HepG2 (cell line): ENCODE measurements around the gene KLB. TPM values are rescaled to one million over a fixed set of nuclear protein-coding genes. Genes with fewer than 3 reads are reported as not detected.

Experiments used
- ATF2 ChIP-seq: sonication (generic); formaldehyde crosslinking; IDR thresholded peaks from 2 replicates; pipeline ENCODE4 v1.4.0; 2020; ENCODE audit warnings: missing genetic modification reagents
- BCLAF1 ChIP-seq: fragments of 450-650 bp; IDR thresholded peaks from 2 replicates; pipeline ENCODE4 v1.6.1; 2017; ENCODE audit warnings: mild to moderate bottlenecking
- BRCA1 ChIP-seq: sonication (generic); formaldehyde crosslinking; IDR thresholded peaks from 2 replicates; pipeline ENCODE4 v1.4.0; 2020; ENCODE audit warnings: missing genetic modification reagents
- ERF ChIP-seq: IDR thresholded peaks from 2 replicates; pipeline ENCODE4 v1.6.1; 2018; ENCODE audit warnings: missing biosample characterization, missing genetic modification reagents
- FLYWCH1 ChIP-seq: sonication (generic); formaldehyde crosslinking; IDR thresholded peaks from 2 replicates; pipeline ENCODE4 v1.8.1; 2023; ENCODE audit warnings: mild to moderate bottlenecking, missing genetic modification reagents
- FOSL1 ChIP-seq: sonication (generic); formaldehyde crosslinking; IDR thresholded peaks from 2 replicates; pipeline ENCODE4 v1.9.0; 2021; ENCODE audit warnings: missing genetic modification reagents, borderline replicate concordance
- FOXA3 ChIP-seq: IDR thresholded peaks from 2 replicates; pipeline ENCODE4 v1.6.1; 2016; ENCODE audit warnings: missing genetic modification reagents, missing compliant biosample characterization
- ISL2 ChIP-seq: sonication (generic); formaldehyde crosslinking; IDR thresholded peaks from 2 replicates; pipeline ENCODE4 v1.5.0; 2020; ENCODE audit warnings: missing genetic modification reagents
- KAT8 ChIP-seq: IDR thresholded peaks from 2 replicates; pipeline ENCODE4 v1.6.1; 2016; ENCODE audit warnings: missing genetic modification reagents, missing compliant biosample characterization
- KDM5A ChIP-seq: fragments of 200-600 bp; sonication (generic); IDR thresholded peaks from 2 replicates; pipeline ENCODE4 v1.7.0; 2018; ENCODE audit warnings: antibody characterized with exemption, mild to moderate bottlenecking, low read length, borderline replicate concordance
- KMT2A ChIP-seq: sonication (generic); formaldehyde crosslinking; IDR thresholded peaks from 2 replicates; pipeline ENCODE4 v1.4.0; 2020; ENCODE audit warnings: missing genetic modification reagents
- MLX ChIP-seq: IDR thresholded peaks from 2 replicates; pipeline ENCODE4 v1.6.1; 2016
- MYPOP ChIP-seq: sonication (generic); formaldehyde crosslinking; IDR thresholded peaks from 2 replicates; pipeline ENCODE4 v1.8.1; 2023; ENCODE audit warnings: mild to moderate bottlenecking, moderate library complexity, missing genetic modification reagents
- NAIF1 ChIP-seq: sonication (generic); formaldehyde crosslinking; IDR thresholded peaks from 2 replicates; pipeline ENCODE4 v1.5.0; 2020; ENCODE audit warnings: mild to moderate bottlenecking, missing genetic modification reagents, borderline replicate concordance
- NFE2 ChIP-seq: sonication (generic); formaldehyde crosslinking; IDR thresholded peaks from 2 replicates; pipeline ENCODE4 v1.4.0; 2020; ENCODE audit warnings: missing genetic modification reagents
- NFRKB ChIP-seq: fragments of 450-650 bp; IDR thresholded peaks from 2 replicates; pipeline ENCODE4 v1.6.1; 2017
- NONO ChIP-seq, 2 experiments: fragments of 450-650 bp in 1 of 2; sonication (generic) in 1 of 2; formaldehyde crosslinking in 1 of 2; IDR thresholded peaks in 1 of 2; conservative IDR thresholded peaks in 1 of 2; 2 replicates each; pipeline versions ENCODE4 v1.6.1 to v1.8.0; 2017 to 2022; ENCODE audit warnings: mild to moderate bottlenecking in 1 of 2, missing genetic modification reagents in 1 of 2, moderate library complexity in 1 of 2
- RFXANK ChIP-seq: IDR thresholded peaks from 2 replicates; pipeline ENCODE4 v1.6.1; 2016
- RORA ChIP-seq: sonication (generic); formaldehyde crosslinking; IDR thresholded peaks from 2 replicates; pipeline ENCODE4 v1.5.0; 2020; ENCODE audit warnings: mild to moderate bottlenecking, missing genetic modification reagents, moderate library complexity
- SP140L ChIP-seq: sonication (generic); formaldehyde crosslinking; IDR thresholded peaks from 2 replicates; pipeline ENCODE4 v1.4.0; 2020; ENCODE audit warnings: missing genetic modification reagents, borderline replicate concordance
- TBX2 ChIP-seq: sonication (generic); formaldehyde crosslinking; IDR thresholded peaks from 2 replicates; pipeline ENCODE4 v1.5.0; 2020; ENCODE audit warnings: missing genetic modification reagents, mild to moderate bottlenecking, borderline replicate concordance
- TOE1 ChIP-seq: sonication (generic); formaldehyde crosslinking; IDR thresholded peaks from 2 replicates; pipeline ENCODE4 v1.4.0; 2020; ENCODE audit warnings: mild to moderate bottlenecking, missing genetic modification reagents
- ZFP37 ChIP-seq: sonication (generic); formaldehyde crosslinking; IDR thresholded peaks from 2 replicates; pipeline ENCODE4 v1.4.0; 2020; ENCODE audit warnings: missing genetic modification reagents, borderline replicate concordance
- ZKSCAN5 ChIP-seq: sonication (generic); formaldehyde crosslinking; IDR thresholded peaks from 2 replicates; pipeline ENCODE4 v1.5.1; 2020; ENCODE audit warnings: mild to moderate bottlenecking, missing genetic modification reagents
- ZNF530 ChIP-seq: sonication (generic); formaldehyde crosslinking; IDR thresholded peaks from 2 replicates; pipeline ENCODE4 v1.5.0; 2020; ENCODE audit warnings: low read depth, mild to moderate bottlenecking, missing genetic modification reagents
- ZNF557 ChIP-seq: sonication (generic); formaldehyde crosslinking; IDR thresholded peaks from 2 replicates; pipeline ENCODE4 v1.4.0; 2020; ENCODE audit warnings: missing genetic modification reagents
- ZSCAN20 ChIP-seq: sonication (generic); formaldehyde crosslinking; IDR thresholded peaks from 2 replicates; pipeline ENCODE4 v1.4.0; 2020; ENCODE audit warnings: missing genetic modification reagents, mild to moderate bottlenecking, borderline replicate concordance
- ZSCAN25 ChIP-seq: sonication (generic); formaldehyde crosslinking; IDR thresholded peaks from 2 replicates; pipeline ENCODE4 v1.8.0; 2022; ENCODE audit warnings: mild to moderate bottlenecking, missing genetic modification reagents
- polyA plus RNA-seq, 8 experiments: library from polyadenylated mRNA; depleted of rRNA in 3 of 8; stranded (reverse) in 7 of 8; unstranded in 1 of 8; fragments of >200 nt; fragmentation: Illumina TruSeq in 4 of 8; extraction: Trizol in 4 of 8; gene quantifications; 2 replicates each; pipeline versions ENCODE4 v1.2.1 to v1.2.3, GENCODE V29; 2011 to 2016; ENCODE audit warnings: low read depth in 4 of 8, missing spikeins in 1 of 8, mixed read lengths in 1 of 8; ENCODE audit not compliant: insufficient read depth in 1 of 8
- total RNA-seq, 5 experiments: library from RNA; depleted of rRNA; stranded (reverse); fragments of >200 nt; fragmentation: Illumina TruSeq; extraction: Trizol; gene quantifications; 2 replicates each; pipeline ENCODE4 v1.2.3, GENCODE V29; 2016; ENCODE audit warnings: low read depth in 1 of 5

Gene KLB
- total and polyA plus RNA-seq, 2 of the 13 experiments (the other 11 are each of a cell fraction or from before 2014, with no cell fraction given) = 25.3 to 82.0 TPM

GRCh38 chr4:39469429-39470077 lies 62.8 kb downstream of the KLB start (continued):
- TF ChIP-seq FOXA3 (CRISPR knock-in tag) = peak; percentile 60
- no peak for TF ChIP-seq ZKSCAN5 (CRISPR knock-in tag)
- no peak for TF ChIP-seq RORA
- no peak for TF ChIP-seq NONO (IDR thresholded peaks at IDR 0.05)
- TF ChIP-seq NONO (CRISPR knock-in tag; conservative IDR thresholded peaks at IDR 0.05) = no peak
- no peak for TF ChIP-seq NFRKB
- no peak for TF ChIP-seq FLYWCH1 (CRISPR knock-in tag)
- no peak for TF ChIP-seq BRCA1 (CRISPR knock-in tag)
- no peak for TF ChIP-seq ZNF530
- TF ChIP-seq ZSCAN20 (CRISPR knock-in tag) = no peak
- TF ChIP-seq MLX = no peak
- TF ChIP-seq ZSCAN25 = no peak
- no peak for TF ChIP-seq KDM5A
- TF ChIP-seq ATF2 (CRISPR knock-in tag) = 0 out of 2 replicates have a peak, but pooled peaks have one; percentile 21
- no peak for TF ChIP-seq BCLAF1
- TF ChIP-seq KAT8 (CRISPR knock-in tag) = peak; percentile 63; the same call in 1 of the 2 replicates
- TF ChIP-seq TOE1 (CRISPR knock-in tag) = no peak
- 0 out of 2 replicates have a peak, but pooled peaks have one; percentile 43 for TF ChIP-seq ISL2
- TF ChIP-seq FOSL1 = no peak
- no peak for TF ChIP-seq MYPOP
- peak; percentile 66; the same call in 1 of the 2 replicates for TF ChIP-seq KMT2A (CRISPR knock-in tag)
- no peak for TF ChIP-seq RFXANK
- no peak for TF ChIP-seq TBX2 (CRISPR knock-in tag)
- TF ChIP-seq NAIF1 (CRISPR knock-in tag) = no peak
- no peak for TF ChIP-seq ZNF557 (CRISPR knock-in tag)
- TF ChIP-seq ERF (CRISPR knock-in tag) = no peak
- TF ChIP-seq NFE2 = no peak
- no peak for TF ChIP-seq SP140L (CRISPR knock-in tag)
- no peak for TF ChIP-seq ZFP37 (CRISPR knock-in tag)
